ENCODE measurements around the gene TVP23C.

DNA sequence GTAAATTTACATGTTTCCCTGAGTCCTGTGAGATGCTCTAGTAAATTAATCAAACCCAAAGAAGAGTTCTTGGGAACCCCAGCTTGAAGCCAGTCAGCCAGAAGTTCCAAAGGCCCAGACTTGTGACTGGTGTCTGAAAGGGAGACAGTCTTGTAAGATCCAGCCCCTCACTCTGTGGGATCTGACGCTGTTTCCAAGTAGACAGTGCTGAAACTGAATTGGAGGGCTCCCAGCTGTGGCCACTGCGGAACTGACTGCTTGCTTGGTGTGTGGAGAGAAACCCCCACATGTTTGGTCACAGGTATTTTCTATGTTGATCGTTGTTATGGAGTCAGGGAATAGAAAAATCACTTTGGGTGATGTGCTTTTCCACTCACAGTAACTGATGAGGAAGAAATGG lies 90.4 kb downstream of the TVP23C start:
- TF ChIP-seq, protein P1, sequence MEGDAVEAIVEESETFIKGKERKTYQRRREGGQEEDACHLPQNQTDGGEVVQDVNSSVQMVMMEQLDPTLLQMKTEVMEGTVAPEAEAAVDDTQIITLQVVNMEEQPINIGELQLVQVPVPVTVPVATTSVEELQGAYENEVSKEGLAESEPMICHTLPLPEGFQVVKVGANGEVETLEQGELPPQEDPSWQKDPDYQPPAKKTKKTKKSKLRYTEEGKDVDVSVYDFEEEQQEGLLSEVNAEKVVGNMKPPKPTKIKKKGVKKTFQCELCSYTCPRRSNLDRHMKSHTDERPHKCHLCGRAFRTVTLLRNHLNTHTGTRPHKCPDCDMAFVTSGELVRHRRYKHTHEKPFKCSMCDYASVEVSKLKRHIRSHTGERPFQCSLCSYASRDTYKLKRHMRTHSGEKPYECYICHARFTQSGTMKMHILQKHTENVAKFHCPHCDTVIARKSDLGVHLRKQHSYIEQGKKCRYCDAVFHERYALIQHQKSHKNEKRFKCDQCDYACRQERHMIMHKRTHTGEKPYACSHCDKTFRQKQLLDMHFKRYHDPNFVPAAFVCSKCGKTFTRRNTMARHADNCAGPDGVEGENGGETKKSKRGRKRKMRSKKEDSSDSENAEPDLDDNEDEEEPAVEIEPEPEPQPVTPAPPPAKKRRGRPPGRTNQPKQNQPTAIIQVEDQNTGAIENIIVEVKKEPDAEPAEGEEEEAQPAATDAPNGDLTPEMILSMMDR (IDR thresholded peaks at IDR 0.05; ENCODE audit: poor library complexity) = no peak
- TF ChIP-seq EZH2 (IDR thresholded peaks at IDR 0.05; ENCODE audit: borderline replicate concordance) = no peak
- TF ChIP-seq EZH2phosphoT487 (IDR thresholded peaks at IDR 0.05; ENCODE audit: low read depth, severe bottlenecking, unreplicated experiment) = no peak
